ENCODE measurements around the gene NFAT5. TPM values are rescaled to one million over a fixed set of nuclear protein-coding genes. Genes with fewer than 3 reads are reported as not detected.

NFAT5 gene
- total RNA-seq, 1 experiment from 2014 or later = 21.0 TPM

- Histone ChIP-seq H3K27me3 (ENCODE audit: insufficient read depth, low read length) (no peaks in the 10 kb centered on the region), H3K79me1 (ENCODE audit: insufficient read depth, low read depth, low read length, poor library complexity, severe bottlenecking) (no peaks in the 10 kb centered on the region), H4K20me1 (ENCODE audit: control insufficient read depth, insufficient read depth, insufficient read length) (no peaks in the 10 kb centered on the region), H3K23me2 (ENCODE audit: insufficient read length, low read depth, low read length, poor library complexity, severe bottlenecking) (no peaks in the 10 kb centered on the region), H3K79me2 (ENCODE audit: insufficient read depth, low read length) (no peaks in the 10 kb centered on the region; the same call in 1 of the 2 replicates), H2BK20ac (ENCODE audit: low read depth, low read length, poor library complexity, severe bottlenecking) (no peak overlapping the region), H3K4me2 (ENCODE audit: insufficient read depth, insufficient read length, low read length) (no peak overlapping the region), H2AFZ (ENCODE audit: low read length) (no peak overlapping the region), H3K18ac (ENCODE audit: insufficient read length, low read depth, low read length) (no peak overlapping the region), H4K91ac (ENCODE audit: insufficient read length, low read depth, low read length) (no peak overlapping the region), H3K9ac (ENCODE audit: extremely low read depth, insufficient read length, low read length) (no peak overlapping the region), H2BK5ac (ENCODE audit: insufficient read length, low read length) (no peak overlapping the region), H2AK5ac (ENCODE audit: insufficient read length, low read length) (no peak overlapping the region), H3T11ph (ENCODE audit: low read length) (no peak overlapping the region), H3K4ac (ENCODE audit: low read depth, low read length) (no peak overlapping the region), H2BK15ac (ENCODE audit: low read depth, low read length) (no peak overlapping the region), H3K4me1 (ENCODE audit: insufficient read depth, low read length) (no peaks in the 10 kb centered on the region), H3K14ac (ENCODE audit: insufficient read depth, low read length) (no peak overlapping the region), H3K27ac (ENCODE audit: insufficient read length, low read depth, low read length) (no peak overlapping the region), H2BK120ac (ENCODE audit: low read depth, low read length, poor library complexity, severe bottlenecking) (no peak overlapping the region), H4K8ac (replicated peaks; ENCODE audit: insufficient read length, low read depth, low read length) (no peak overlapping the region), H4K5ac (ENCODE audit: insufficient read length, low read depth, low read length) (no peak overlapping the region), H3K56ac (ENCODE audit: insufficient read length, low read depth, low read length) (no peak overlapping the region), H3K9me3 (ENCODE audit: control insufficient read depth, low read depth, low read length) (no peaks in the 10 kb centered on the region), H3K23ac (ENCODE audit: insufficient read length, low read depth, low read length) (no peak overlapping the region), H2BK12ac (ENCODE audit: insufficient read length, low read depth, low read length) (no peak overlapping the region)
- DNase-seq = no peak
- no peaks in the 10 kb centered on the region for H3K36me3 Mint-ChIP-seq (ENCODE audit: insufficient read depth in 1 of 3, low read depth in 3 of 3)
- no peak overlapping the region for H3K4me3 Mint-ChIP-seq
- peak overlapping the region in 2 of 3 experiments; percentile 5 to 10; a peak in 4 of 7 replicates for H3K27ac Mint-ChIP-seq
- peaks cover 17 to 24% of the 10 kb centered on the region in 2 experiments for H3K4me1 Mint-ChIP-seq
- WGBS (ENCODE audit: extremely low coverage, insufficient read length, low lambda C conversion rate) = no CpG with 5 or more reads among the region's 4 CpGs
- H3K9me3 Mint-ChIP-seq = no peaks in the 10 kb centered on the region
- no peak for TF ChIP-seq CTCF (conservative IDR thresholded peaks at IDR 0.05)
- H3K27me3 Mint-ChIP-seq (ENCODE audit: low read depth) = no peaks in the 10 kb centered on the region
These were observed 50.3 kb downstream of the NFAT5 start for GRCh38 chr16:69616082-69616481.

Data from H9 (cell line).